HG02938 (cell line): Measurements from ENCODE around the gene GJA9.

Experiments
- ATAC-seq: cut with Tn5 transposase; IDR thresholded peaks from one replicate; pipeline ENCODE4 v1.9.1; 2021; ENCODE audit warnings: mild to moderate bottlenecking, moderate library complexity; ENCODE audit not compliant: unreplicated experiment

The GJA9 gene

GRCh38 chr1:38832370-38832734, 49.0 kb downstream of the GJA9 start:
- ATAC-seq = no peak

GRCh38 chr1:38831731-38832369, 49.5 kb downstream of the GJA9 start:
- ATAC-seq = no peak

- ATAC-seq = no peak
These were observed 52.0 kb downstream of the GJA9 start for GRCh38 chr1:38829368-38829767.

- ATAC-seq = no peak
These were observed 54.1 kb downstream of the GJA9 start for GRCh38 chr1:38827318-38827717.

- ATAC-seq = no peak
These were observed 54.5 kb downstream of the GJA9 start for GRCh38 chr1:38826886-38827285.

- ATAC-seq = no peak
These were observed 55.1 kb downstream of the GJA9 start for GRCh38 chr1:38826262-38826661.
